Head of caudate nucleus (tissue), 42 donors: ENCODE results near the gene AEBP1.

Source experiments
- DNase-seq, 42 donors: peaks; one replicate each; pipeline versions ENCODE4 v3.0.0 to v3.0.0-alpha.2; 2020 to 2021; ENCODE audit warnings: mixed read lengths in 7 of 42
- intact Hi-C: fragments of 100-400 bp; cut with DNase I; formaldehyde crosslinking; loops from one replicate; pipeline ENCODE4 v1.15.0; 2022

AEBP1 gene

GRCh38 chr7:44080686-44081265 lies 23.4 kb upstream of the AEBP1 start:
- DNase-seq: no peak
- intact Hi-C loops: loop anchor here (5.0 kb wide), 1 partner anchor 37 kb away; no protein-coding TSS in a partner anchor

- no peak for DNase-seq
- intact Hi-C loops: loop anchor here (5.0 kb wide), 1 partner anchor 36 kb away; no protein-coding TSS in a partner anchor
These were observed 22.8 kb upstream of the AEBP1 start for GRCh38 chr7:44081266-44081748.

GRCh38 chr7:44082541-44083207 lies 21.5 kb upstream of the AEBP1 start:
- DNase-seq: peak; percentile 93 to 100 (median 99)
- intact Hi-C loops: loop anchor here (5.0 kb wide), 1 partner anchor 35 kb away; no protein-coding TSS in a partner anchor

GRCh38 chr7:44083796-44084195 lies 20.3 kb upstream of the AEBP1 start:
- no peak for DNase-seq
- intact Hi-C loops: loop anchor here (5.0 kb wide), 1 partner anchor 34 kb away; no protein-coding TSS in a partner anchor

GRCh38 chr7:44084701-44085100 lies 19.4 kb upstream of the AEBP1 start:
- no peak for DNase-seq
- intact Hi-C loops: loop anchor here (5.0 kb wide), 1 partner anchor 33 kb away; no protein-coding TSS in a partner anchor

GRCh38 chr7:44085546-44085945 lies 18.6 kb upstream of the AEBP1 start:
- intact Hi-C loops: no loop called here
- no peak for DNase-seq

GRCh38 chr7:44086627-44087026 lies 17.5 kb upstream of the AEBP1 start:
- intact Hi-C loops: no loop called here
- no peak for DNase-seq

GRCh38 chr7:44087911-44088838 lies 16.0 kb upstream of the AEBP1 start:
- intact Hi-C loops: no loop called here
- DNase-seq: peak in 17 of 42 donors; percentile 20 to 67 (median 53)

GRCh38 chr7:44093102-44093641 lies 11.0 kb upstream of the AEBP1 start:
- DNase-seq: no peak
- intact Hi-C loops: no loop called here

- intact Hi-C loops: no loop called here
- DNase-seq: no peak
These were observed 9.8 kb upstream of the AEBP1 start for GRCh38 chr7:44094365-44094764.

- intact Hi-C loops: no loop called here
These were observed 9.1 kb upstream of the AEBP1 start for GRCh38 chr7:44094883-44095592.

GRCh38 chr7:44095781-44096180 lies 8.4 kb upstream of the AEBP1 start:
- DNase-seq: no peak
- intact Hi-C loops: no loop called here

More at GRCh38 chr7:44094883-44095592, 9.1 kb upstream of the AEBP1 start:
- DNase-seq: no peak

- intact Hi-C loops: no loop called here
- DNase-seq: no peak
These were observed 7.7 kb upstream of the AEBP1 start for GRCh38 chr7:44096326-44096881.

- intact Hi-C loops: no loop called here
- DNase-seq: no peak
These were observed 6.8 kb upstream of the AEBP1 start for GRCh38 chr7:44097064-44097932.

GRCh38 chr7:44098092-44099068 lies 5.8 kb upstream of the AEBP1 start:
- intact Hi-C loops: no loop called here
- DNase-seq: no peak

GRCh38 chr7:44099669-44100068 lies 4.5 kb upstream of the AEBP1 start:
- no peak for DNase-seq
- intact Hi-C loops: no loop called here
